ENCODE results near the gene BOD1. TPM values are rescaled to one million over a fixed set of nuclear protein-coding genes. Genes with fewer than 3 reads are reported as not detected.

BOD1 gene
- total RNA-seq, 4 donors from 2014 or later, result 101 to 157 (median 117) TPM

- DNase-seq, result no peak
- no peaks in the 10 kb centered on the region for H3K27me3 ChIP-seq
- no peaks in the 10 kb centered on the region for H3K9me3 ChIP-seq
- peaks cover 0 to 3% of the 10 kb centered on the region in 2 donors for H3K4me1 ChIP-seq
- in situ Hi-C loops (cut with MboI; ENCODE audit: low sequenced_read_pairs in 4 of 4) (no loop called here), intact Hi-C loops (cut with DNase I; ENCODE audit: low total_unique reads) (no loop called here)
- ATAC-seq, result no peak
- no peak overlapping the region for H3K27ac ChIP-seq
- H3K36me3 ChIP-seq, result no peaks in the 10 kb centered on the region
- H3K4me3 ChIP-seq, result no peak overlapping the region
- TF ChIP-seq POLR2A (IDR thresholded peaks at IDR 0.05) (no peak), CTCF (IDR thresholded peaks at IDR 0.05 in 4 of 5, conservative IDR thresholded peaks at IDR 0.05 in 1 of 5) (no peak)
These were observed 20.9 kb upstream of the BOD1 start for GRCh38 chr5:173637340-173637739.

- TF ChIP-seq POLR2A (IDR thresholded peaks at IDR 0.05), result no peak
- no peak for TF ChIP-seq CTCF (IDR thresholded peaks at IDR 0.05 in 4 of 5, conservative IDR thresholded peaks at IDR 0.05 in 1 of 5)
- no peak for DNase-seq
- H3K27ac ChIP-seq, result no peak overlapping the region
- no peak overlapping the region for H3K4me3 ChIP-seq
- ATAC-seq, result no peak
- no peaks in the 10 kb centered on the region for H3K27me3 ChIP-seq
- no peaks in the 10 kb centered on the region for H3K36me3 ChIP-seq
- H3K9me3 ChIP-seq, result no peaks in the 10 kb centered on the region
- no peaks in the 10 kb centered on the region for H3K4me1 ChIP-seq
- in situ Hi-C loops (cut with MboI; ENCODE audit: low sequenced_read_pairs in 4 of 4), result no loop called here
- intact Hi-C loops (cut with DNase I; ENCODE audit: low total_unique reads), result no loop called here
These were observed 18.1 kb upstream of the BOD1 start for GRCh38 chr5:173634465-173634983.

- DNase-seq (no peak), ATAC-seq (no peak)
- no peaks in the 10 kb centered on the region for H3K27me3 ChIP-seq
- H3K9me3 ChIP-seq, result no peaks in the 10 kb centered on the region
- no peaks in the 10 kb centered on the region for H3K4me1 ChIP-seq
- H3K27ac ChIP-seq, result no peak overlapping the region
- no peak overlapping the region for H3K4me3 ChIP-seq
- no peak for TF ChIP-seq POLR2A (IDR thresholded peaks at IDR 0.05)
- no peak for TF ChIP-seq CTCF (IDR thresholded peaks at IDR 0.05 in 4 of 5, conservative IDR thresholded peaks at IDR 0.05 in 1 of 5)
- in situ Hi-C loops (cut with MboI; ENCODE audit: low sequenced_read_pairs in 4 of 4), result no loop called here
- no peaks in the 10 kb centered on the region for H3K36me3 ChIP-seq
- intact Hi-C loops (cut with DNase I; ENCODE audit: low total_unique reads), result no loop called here
These were observed 16.9 kb upstream of the BOD1 start for GRCh38 chr5:173633304-173633703.

GRCh38 chr5:173631478-173631877, 15.0 kb upstream of the BOD1 start:
- intact Hi-C loops (cut with DNase I; ENCODE audit: low total_unique reads) (no loop called here), in situ Hi-C loops (cut with MboI; ENCODE audit: low sequenced_read_pairs in 4 of 4) (no loop called here)
- Histone ChIP-seq H3K9me3 (no peaks in the 10 kb centered on the region), H3K4me1 (peaks cover 5 to 6% of the 10 kb centered on the region in 2 donors), H3K36me3 (no peaks in the 10 kb centered on the region), H3K27ac (no peak overlapping the region), H3K4me3 (no peak overlapping the region), H3K27me3 (no peaks in the 10 kb centered on the region)
- DNase-seq, result no peak
- ATAC-seq, result no peak
- no peak for TF ChIP-seq POLR2A (IDR thresholded peaks at IDR 0.05)
- no peak for TF ChIP-seq CTCF (IDR thresholded peaks at IDR 0.05 in 4 of 5, conservative IDR thresholded peaks at IDR 0.05 in 1 of 5)
